SK-N-MC (cell line): Measurements from ENCODE around the gene NKAIN2.

ENCODE experiments used
- DNase-seq: peaks from one replicate; pipeline ENCODE4 v3.0.0-alpha.2; 2011; ENCODE audit warnings: low read depth, low spot score
- H3K27ac ChIP-seq: fragments of 200-600 bp; sonication (generic); 2 replicates; pipeline ENCODE4 v1.5.1; 2016; ENCODE audit warnings: mixed run types
- H3K36me3 ChIP-seq: fragments of 200-600 bp; sonication (generic); 2 replicates; pipeline ENCODE4 v1.6.1; 2017; ENCODE audit warnings: antibody characterized with exemption, low read length, mixed read lengths; ENCODE audit not compliant: insufficient read depth
- H3K4me3 ChIP-seq: fragments of 200-600 bp; sonication (generic); 2 replicates; pipeline ENCODE4 v1.5.1; 2016
- H3K9ac ChIP-seq: fragments of 200-600 bp; sonication (generic); 2 replicates; pipeline ENCODE4 v1.8.0; 2017; ENCODE audit warnings: mixed run types, mixed read lengths; ENCODE audit not compliant: insufficient read length
- H3K9me3 ChIP-seq: fragments of 200-600 bp; sonication (generic); 2 replicates; pipeline ENCODE4 v1.6.1; 2017; ENCODE audit warnings: low read depth, mild to moderate bottlenecking, antibody characterized with exemption, low read length, moderate library complexity, mixed read lengths
- EZH2 ChIP-seq: fragments of 200-600 bp; sonication (generic); IDR thresholded peaks from one replicate; pipeline ENCODE4 v1.6.1; 2017; ENCODE audit warnings: antibody characterized with exemption
- FOXP2 ChIP-seq: optimal IDR thresholded peaks from 2 replicates; pipeline ENCODE3; 2011; ENCODE audit warnings: mild to moderate bottlenecking, moderate library complexity; ENCODE audit not compliant: insufficient read depth; ENCODE audit errors: extremely low read length, control extremely low read depth
- POLR2AphosphoS5 ChIP-seq: IDR thresholded peaks from 2 replicates; pipeline ENCODE4 v1.6.1; 2012; ENCODE audit warnings: mild to moderate bottlenecking, low read depth, low read length, borderline replicate concordance

Gene NKAIN2

DNA sequence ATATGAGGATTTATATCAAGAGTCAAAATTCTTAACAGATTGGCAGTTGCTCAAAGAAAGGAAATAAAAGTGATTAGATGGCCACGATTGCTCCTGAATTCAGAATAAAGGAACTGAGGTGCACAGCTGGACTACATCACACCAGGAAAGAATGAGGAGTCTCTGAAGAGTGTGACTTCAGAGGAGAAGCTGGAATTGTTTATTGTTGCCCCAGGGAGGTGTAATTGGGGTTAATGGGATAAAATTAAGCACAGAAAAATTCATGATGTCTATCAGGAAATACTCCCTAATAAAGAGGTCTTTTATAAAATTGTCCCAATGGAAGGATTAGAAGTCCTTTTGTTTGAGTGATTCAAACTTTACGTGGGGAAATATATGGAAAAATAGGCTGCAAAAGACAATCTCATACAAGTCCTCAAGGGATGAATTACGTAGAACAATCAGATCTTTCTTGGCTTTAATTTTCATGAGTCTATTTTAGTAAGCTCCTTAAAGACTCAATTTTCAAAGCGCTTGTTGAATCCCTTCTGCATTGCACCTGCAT is 950.0 kb downstream of the NKAIN2 start:
- Histone ChIP-seq H3K4me3 (no peak overlapping the region), H3K9me3 (no peaks in the 10 kb centered on the region), H3K9ac (no peak overlapping the region), H3K27ac (no peak overlapping the region), H3K36me3 (no peaks in the 10 kb centered on the region)
- no peak for TF ChIP-seq POLR2AphosphoS5
- TF ChIP-seq EZH2 = no peak
- no peak for TF ChIP-seq FOXP2
- DNase-seq = no peak

DNA sequence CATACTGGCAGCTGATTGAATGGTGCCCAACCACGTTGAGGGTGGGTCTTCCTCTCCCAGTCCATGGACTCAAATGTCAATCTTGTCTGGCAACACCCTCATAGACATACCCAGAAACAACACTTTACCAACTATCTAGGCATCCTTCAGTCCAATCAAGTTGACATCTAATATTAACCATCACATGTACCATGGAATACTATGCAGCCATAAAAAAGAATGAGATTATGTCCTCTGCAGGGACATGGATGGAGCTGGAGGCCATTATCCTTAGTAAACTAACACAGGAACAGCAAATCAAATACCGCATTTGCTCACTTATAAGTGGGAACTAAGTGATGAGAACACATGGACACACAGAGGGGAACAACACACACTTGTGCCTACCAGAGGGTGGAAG is 951.7 kb downstream of the NKAIN2 start:
- DNase-seq = no peak
- no peaks in the 10 kb centered on the region for H3K36me3 ChIP-seq
- H3K9me3 ChIP-seq = no peaks in the 10 kb centered on the region
- H3K27ac ChIP-seq = no peak overlapping the region
- H3K4me3 ChIP-seq = no peak overlapping the region
- H3K9ac ChIP-seq = no peak overlapping the region
- TF ChIP-seq FOXP2 (no peak), POLR2AphosphoS5 (no peak), EZH2 (no peak)

DNA sequence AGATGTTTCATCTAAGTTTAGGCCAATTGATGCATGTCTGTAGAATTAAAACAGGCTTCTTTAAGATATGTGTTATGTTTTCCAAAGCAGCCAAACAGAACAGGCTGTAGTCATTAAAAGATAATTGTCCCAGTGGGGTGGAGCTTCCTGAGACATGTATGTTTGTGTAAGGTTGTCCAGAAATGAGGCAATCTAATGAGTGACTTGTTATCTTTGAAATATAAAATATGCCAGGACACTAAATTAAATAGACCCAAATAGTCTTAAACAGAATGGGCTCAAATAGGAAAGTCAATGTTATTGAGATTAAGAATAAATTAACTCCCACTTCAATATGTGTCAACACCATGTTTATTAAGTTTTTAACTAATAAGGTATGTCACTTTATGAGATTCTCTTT is 953.9 kb downstream of the NKAIN2 start:
- no peak for DNase-seq
- H3K9ac ChIP-seq = no peak overlapping the region
- TF ChIP-seq EZH2 (no peak), POLR2AphosphoS5 (no peak), FOXP2 (no peak)
- H3K27ac ChIP-seq = peak overlapping the region; percentile 17; the same call in 1 of the 2 replicates
- H3K9me3 ChIP-seq = no peaks in the 10 kb centered on the region
- no peak overlapping the region for H3K4me3 ChIP-seq
- no peaks in the 10 kb centered on the region for H3K36me3 ChIP-seq

DNA sequence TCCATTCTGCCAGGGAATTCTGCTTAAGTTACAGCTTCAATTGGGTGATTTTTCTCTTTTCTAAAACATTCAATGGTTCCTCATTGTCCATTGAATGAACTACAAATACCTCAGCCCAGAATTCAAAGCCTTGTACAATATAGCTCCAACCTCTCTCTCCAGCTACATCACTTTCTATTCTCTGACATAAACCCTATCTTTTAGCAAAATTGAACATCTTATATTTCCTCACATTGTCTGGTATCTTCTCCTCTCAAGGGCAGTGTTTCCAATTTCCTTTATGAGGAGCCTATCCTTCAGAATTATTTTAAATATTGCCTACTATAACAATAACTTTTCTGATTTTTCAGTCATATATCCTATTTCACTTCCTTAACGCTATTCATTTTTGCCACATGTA is 955.0 kb downstream of the NKAIN2 start:
- no peak for DNase-seq
- Histone ChIP-seq H3K4me3 (no peak overlapping the region), H3K9me3 (no peaks in the 10 kb centered on the region), H3K36me3 (no peaks in the 10 kb centered on the region), H3K9ac (no peak overlapping the region), H3K27ac (no peak overlapping the region)
- TF ChIP-seq POLR2AphosphoS5 (no peak), FOXP2 (no peak), EZH2 (no peak)

DNA sequence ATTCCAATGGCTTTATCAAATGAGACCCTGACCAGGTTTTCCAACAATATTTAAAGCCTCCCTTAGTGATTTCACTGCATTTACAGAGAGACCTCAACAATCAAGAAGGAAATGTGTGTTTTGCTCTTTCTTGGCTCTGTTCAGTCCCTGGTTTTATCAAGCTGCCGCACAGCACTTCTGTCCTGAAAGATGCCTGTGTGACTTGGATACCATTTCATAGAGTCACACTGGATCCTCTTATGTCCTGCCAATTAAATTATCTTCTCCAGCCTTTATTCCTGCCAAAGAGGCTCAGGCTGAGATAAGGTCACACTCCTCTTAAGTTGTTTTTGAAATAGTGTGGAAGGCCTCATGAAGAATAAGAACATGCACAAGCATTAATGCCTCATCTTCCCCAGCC is 961.6 kb downstream of the NKAIN2 start:
- no peak for DNase-seq
- H3K9ac ChIP-seq = no peak overlapping the region
- no peaks in the 10 kb centered on the region for H3K36me3 ChIP-seq
- H3K4me3 ChIP-seq = no peak overlapping the region
- no peaks in the 10 kb centered on the region for H3K9me3 ChIP-seq
- H3K27ac ChIP-seq = no peak overlapping the region
- TF ChIP-seq POLR2AphosphoS5 (no peak), EZH2 (no peak), FOXP2 (no peak)

DNA sequence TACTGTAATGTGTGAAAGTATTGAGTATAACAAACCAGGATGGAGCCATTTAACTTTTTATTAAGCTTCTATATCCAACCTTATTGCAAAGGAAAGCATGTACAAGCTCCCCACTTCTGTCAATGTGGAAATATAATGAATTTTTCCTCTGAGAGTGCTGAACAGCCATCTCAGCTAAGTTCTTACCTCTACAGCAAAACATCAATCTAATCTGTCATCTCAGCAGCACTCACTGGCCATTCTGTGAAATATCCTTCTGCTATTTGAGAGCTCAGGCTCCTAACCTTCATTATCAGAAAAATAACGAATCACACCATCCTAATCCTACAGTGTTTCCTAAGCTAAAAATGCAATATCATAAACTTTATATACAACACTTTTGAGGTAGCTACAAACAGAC is 964.6 kb downstream of the NKAIN2 start:
- Histone ChIP-seq H3K4me3 (no peak overlapping the region), H3K36me3 (no peaks in the 10 kb centered on the region), H3K9me3 (no peaks in the 10 kb centered on the region), H3K9ac (no peak overlapping the region), H3K27ac (no peak overlapping the region)
- TF ChIP-seq FOXP2 (no peak), EZH2 (no peak), POLR2AphosphoS5 (no peak)
- no peak for DNase-seq

DNA sequence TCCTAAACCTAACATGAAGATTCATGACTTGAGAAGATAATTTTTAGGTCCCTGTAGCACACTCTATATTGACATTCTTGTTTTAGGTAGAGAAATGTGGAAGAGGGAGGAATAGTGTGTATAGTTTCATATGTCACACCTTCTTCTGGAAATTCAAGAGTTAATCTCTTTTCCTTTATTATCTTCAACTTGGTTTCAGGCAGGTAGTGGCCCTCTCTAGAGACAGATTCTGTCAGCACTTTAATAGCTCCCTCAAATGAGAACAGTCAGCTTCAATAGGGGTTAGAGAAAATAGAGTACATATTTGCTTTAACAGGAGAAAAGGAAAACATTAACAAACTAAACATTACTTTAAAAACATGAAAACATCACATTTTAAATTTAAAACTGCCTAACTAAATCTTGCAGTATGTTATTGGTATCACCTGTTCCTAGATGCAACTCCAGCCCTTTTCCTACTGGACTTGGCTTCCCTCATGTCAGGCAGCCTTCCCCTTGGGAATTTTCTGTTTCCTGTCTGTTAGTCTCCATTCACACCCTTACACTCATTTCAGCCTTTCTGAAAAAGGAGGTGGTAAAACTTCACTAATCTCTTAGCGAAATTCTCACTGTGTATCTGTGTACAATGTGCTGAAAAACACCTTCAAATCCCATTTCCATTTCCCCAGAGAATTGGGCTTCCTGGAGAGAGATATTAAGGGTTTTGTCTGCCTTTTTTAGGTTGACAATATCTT is 966.3 kb downstream of the NKAIN2 start:
- Histone ChIP-seq H3K27ac (peak overlapping the region; percentile 17; the same call in 1 of the 2 replicates), H3K36me3 (no peaks in the 10 kb centered on the region), H3K9ac (no peak overlapping the region), H3K4me3 (no peak overlapping the region), H3K9me3 (no peaks in the 10 kb centered on the region)
- no peak for DNase-seq
- no peak for TF ChIP-seq EZH2
- TF ChIP-seq POLR2AphosphoS5 = no peak
- TF ChIP-seq FOXP2 = no peak

DNA sequence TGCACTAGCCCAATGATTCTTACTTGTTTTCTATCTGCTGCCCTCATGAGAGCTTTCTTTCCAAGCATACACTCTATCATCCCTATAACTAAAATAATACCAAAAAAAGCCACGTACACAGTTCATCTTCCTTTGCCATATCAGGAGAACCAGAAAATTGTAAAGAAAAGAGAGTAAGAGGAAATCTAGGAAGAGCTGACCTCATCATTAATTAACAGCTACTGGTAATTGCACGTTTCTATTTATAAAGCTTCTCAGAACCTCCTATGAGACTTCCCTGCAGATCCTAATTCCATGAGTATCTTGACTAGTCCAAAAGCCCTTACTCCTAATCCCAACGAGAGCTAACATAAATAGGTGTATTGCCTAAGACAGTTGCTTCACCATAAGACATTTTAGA is 967.1 kb downstream of the NKAIN2 start:
- Histone ChIP-seq H3K9ac (no peak overlapping the region), H3K27ac (0 out of 2 replicates have a peak overlapping the region, but pooled peaks have one; percentile 17), H3K4me3 (no peak overlapping the region), H3K9me3 (no peaks in the 10 kb centered on the region), H3K36me3 (no peaks in the 10 kb centered on the region)
- no peak for TF ChIP-seq POLR2AphosphoS5
- no peak for TF ChIP-seq FOXP2
- TF ChIP-seq EZH2 = no peak
- DNase-seq = no peak
